CD4-positive, alpha-beta T cell treated with Interleukin-6 at 100 ng/mL for 8 hours (primary cell): ENCODE data around the gene NOP10.
A peak's percentile ranks its signal among the peaks of the same experiment; 100 is the strongest.
"Not testable (repeated sequence)": the region's sequence is repeated elsewhere in the genome, so short reads cannot be mapped to it uniquely, and the experiment has no call there.

ENCODE experiments used
- DNase-seq: peaks from one replicate; pipeline ENCODE4 v3.0.0-alpha.2; 2020; ENCODE audit warnings: mixed read lengths, low spot score

Gene NOP10

DNA sequence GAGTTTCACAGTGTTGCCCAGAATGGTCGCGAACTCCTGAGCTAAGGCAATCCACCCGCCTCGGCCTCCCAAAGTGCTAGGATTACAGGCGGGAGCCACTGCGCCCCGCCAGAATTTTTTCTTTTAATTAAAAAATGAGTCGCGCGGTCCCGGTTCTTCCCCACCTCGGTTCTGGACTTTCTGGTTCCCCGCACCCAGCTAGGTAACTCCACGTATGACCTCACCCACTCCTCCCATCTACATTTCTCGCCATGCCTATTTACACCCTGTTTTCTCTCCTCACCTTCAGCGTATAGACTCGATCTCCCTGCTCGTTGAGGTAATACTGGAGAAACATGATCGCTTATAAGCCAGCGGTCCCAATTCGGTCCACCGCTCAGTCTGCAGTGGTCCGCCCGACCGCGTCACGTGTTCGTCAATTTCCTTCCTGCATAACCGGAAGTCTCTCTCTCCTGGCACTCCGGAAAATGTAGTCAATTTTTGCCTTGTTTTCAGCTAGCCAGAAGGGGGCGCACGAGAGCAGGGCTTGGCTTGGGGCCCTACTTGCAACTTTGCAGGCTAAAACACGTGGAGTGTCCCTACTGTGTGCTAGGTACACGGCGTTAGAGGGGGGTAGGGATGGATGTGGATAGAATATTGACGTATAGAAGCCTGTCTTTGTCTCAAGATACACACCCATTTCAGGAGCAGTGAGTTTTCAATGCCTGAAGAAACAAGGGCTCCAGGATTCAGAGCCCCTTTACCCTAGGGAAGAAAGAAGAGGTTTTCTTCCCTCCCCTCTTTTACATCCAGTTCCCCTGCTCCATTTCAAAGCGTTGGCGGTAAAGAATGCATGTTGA is at the start of gene NOP10, which contains the start of gene NUTM1:
Gene NOP10, minus strand, starts transcription at position 400 of the 839 bp plus-strand sequence. Its CDS starts 63 bp downstream, at position 337.
Gene NUTM1, plus strand, starts transcription at position 579 of the 839 bp plus-strand sequence. CDS start 382 bp downstream, outside the sequence.
- peak; percentile 91 for DNase-seq

- not testable (repeated sequence) for DNase-seq
Observed at GRCh38 chr15:34389594-34390086, 46.7 kb upstream of the NOP10 start.

DNA sequence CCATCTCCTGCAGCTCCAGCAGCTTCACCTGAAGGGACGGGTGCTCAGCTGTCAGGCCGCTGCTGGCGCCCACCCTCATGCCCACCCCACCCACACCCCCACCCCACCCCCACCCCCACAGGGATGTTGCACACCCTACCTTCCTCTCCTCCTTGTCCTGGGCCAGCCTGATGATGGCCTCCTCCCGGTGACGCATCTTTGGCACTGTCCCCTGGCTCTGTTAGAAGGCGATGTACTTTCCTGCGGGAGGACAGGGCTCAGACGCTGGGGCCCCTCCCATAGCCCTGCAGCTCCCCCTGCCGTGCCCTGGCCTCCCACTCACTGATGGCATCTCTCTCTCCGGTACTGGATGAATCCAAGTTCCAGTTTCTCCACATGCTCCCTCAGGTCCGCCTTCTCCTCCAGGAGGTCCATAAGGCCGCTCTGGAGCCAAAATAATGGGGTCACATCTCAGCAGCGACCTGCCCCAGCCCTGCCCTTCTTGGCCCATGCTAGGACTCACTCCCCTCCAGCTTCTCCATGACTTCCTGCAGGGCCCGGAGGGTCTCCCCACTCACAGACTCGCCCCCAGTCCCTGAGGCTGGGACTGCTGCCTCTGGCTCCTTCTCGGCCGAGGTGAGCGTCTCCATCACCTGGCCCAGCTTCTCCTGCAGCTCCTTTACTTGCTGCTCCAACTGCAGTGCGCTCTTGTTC is 39.0 kb upstream of the NOP10 start:
- not testable (repeated sequence) for DNase-seq

DNA sequence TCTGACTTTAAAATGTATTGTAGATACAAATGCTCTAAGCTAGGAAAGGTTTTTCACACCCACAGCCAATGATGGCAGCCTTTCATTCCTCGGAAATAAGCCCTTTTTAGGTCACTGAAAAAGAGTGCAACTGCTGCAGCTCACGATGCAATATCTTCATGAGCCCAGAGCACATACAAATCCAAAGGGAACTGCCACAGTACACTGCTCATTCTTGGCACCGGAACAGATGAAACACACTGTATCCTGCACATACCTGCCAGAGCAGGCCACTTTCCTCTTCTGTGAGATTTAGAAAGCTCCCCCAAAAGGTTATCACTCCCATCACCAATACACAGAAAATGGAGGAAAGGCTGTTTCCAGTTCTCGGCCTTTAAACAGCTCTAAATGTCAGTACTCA is 37.6 kb upstream of the NOP10 start:
- not testable (repeated sequence) for DNase-seq

DNA sequence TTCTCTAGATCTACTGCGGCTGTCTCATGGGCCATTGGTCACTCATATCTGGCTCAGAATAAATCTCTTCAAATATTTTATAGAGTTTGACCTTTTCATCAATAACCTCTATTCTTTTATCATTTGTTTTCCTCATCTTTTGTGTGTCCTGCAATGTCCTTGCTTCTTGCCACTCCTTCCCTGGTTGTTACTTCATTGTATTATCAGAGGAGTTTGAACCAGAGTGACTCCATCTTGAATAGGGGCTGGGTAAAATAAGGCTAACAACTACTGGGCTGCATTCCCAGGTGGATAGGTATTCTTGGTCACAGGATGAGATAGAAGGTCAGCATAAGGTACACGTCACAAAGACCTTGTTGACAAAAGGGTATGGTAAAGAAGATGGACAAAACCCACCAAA is 33.9 kb upstream of the NOP10 start:
- DNase-seq = no peak

GRCh38 chr15:34375541-34375940 is 32.6 kb upstream of the NOP10 start:
- not testable (repeated sequence) for DNase-seq

DNA sequence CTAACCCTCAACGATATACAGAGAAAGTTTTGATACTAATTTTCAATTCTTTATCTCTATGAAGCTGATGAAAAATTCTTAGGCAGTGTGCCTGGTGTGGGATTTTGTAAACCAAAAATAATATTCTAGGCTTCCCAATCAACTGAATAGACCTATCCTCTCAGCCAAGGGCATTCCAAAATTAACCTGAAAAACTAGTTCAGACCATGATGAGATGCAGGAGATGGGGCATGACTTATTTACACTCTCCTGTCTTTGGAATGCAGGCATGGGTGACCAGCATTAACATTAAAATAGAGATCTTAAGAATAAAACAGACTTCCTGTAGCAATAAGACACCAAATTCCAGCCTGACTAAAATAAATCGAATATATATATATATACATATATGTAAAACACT is 31.9 kb upstream of the NOP10 start:
- DNase-seq = no peak

- no peak for DNase-seq
Observed at GRCh38 chr15:34373951-34374350, 31.0 kb upstream of the NOP10 start.

DNA sequence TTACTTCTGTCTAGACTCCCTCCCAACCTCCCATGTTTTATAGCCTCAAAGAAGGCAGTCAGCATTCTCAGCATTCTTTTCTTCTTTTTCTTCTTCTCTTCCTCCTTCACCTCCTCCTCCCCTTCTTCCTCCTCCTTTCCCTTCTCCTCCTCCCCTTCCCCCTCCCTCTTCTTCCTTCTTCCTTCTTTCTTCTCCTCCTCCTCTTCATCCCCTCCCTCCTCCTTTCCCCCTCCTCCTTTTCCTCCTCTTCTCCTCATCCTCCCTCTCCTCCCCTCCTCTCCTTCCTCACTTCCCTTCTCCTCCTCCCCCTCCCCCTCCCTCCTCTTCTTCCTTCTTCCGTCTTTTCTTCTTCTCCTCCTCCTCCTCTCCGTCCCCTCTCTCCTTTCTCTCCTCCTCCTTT is 27.7 kb upstream of the NOP10 start:
- no peak for DNase-seq

- no peak for DNase-seq
Observed at GRCh38 chr15:34370129-34370528, 27.2 kb upstream of the NOP10 start.

DNA sequence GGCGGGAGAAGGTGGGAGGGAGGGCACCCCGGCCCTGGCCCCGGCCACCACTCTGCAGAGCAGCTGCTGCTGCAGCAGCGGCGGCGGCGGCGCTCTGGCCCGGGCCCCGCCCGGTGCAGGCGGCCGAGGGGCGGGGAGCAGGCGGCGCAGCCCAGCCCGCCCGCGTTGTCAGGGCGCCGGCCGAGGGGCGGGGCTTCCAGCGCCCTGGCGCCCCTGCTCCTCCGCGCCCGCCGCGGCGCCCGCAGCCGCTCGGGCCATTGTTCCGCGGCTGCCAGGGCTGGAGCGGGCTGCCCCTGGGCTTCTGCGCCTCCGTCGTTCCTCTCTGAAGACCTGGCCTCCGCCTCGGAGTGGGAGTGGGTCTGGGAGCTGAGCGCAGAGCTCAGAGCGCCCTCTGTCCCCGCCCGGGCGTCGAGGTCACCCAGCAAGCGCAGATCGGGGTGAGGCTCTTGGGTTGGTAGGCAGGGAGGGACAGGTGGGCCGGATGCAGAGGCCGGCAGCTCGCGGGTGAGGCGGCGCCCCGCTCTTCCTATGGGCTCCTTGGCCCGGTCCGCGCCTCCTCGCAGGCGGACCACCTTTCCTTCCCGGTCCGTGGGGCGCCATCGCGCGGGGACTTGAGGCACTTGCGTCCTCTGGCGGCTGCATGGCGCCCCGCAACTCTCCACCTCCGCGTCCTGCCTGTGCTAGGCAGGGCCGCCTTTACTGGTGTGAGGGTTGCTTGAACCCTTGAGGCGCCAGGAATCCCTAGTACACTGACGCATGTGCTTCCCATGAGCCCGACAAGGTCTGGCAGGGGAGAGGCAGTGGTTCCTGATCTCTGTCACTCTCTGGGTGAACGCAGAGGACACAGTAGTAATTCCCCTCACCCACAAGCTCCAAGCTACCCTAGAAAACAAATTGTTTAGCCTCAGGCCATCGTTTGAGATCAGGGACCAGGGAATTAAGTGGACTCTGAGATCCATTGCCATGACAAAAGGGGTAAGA is 24.5 kb upstream of the NOP10 start, which contains the start of gene LPCAT4:
Gene LPCAT4, minus strand, starts transcription at position 96 of the 981 bp plus-strand sequence. CDS start 96 bp downstream, outside the sequence.
- DNase-seq = peak; percentile 92

GRCh38 chr15:34366271-34367065 is 23.5 kb upstream of the NOP10 start:
- peak; percentile 49 for DNase-seq

- no peak for DNase-seq
Observed at GRCh38 chr15:34365836-34366235, 22.9 kb upstream of the NOP10 start.

- DNase-seq = no peak
Observed at GRCh38 chr15:34365091-34365825, 22.3 kb upstream of the NOP10 start.

GRCh38 chr15:34364041-34364440 is 21.1 kb upstream of the NOP10 start:
- DNase-seq = no peak

- no peak for DNase-seq
Observed at GRCh38 chr15:34362047-34362773, 19.3 kb upstream of the NOP10 start.

DNA sequence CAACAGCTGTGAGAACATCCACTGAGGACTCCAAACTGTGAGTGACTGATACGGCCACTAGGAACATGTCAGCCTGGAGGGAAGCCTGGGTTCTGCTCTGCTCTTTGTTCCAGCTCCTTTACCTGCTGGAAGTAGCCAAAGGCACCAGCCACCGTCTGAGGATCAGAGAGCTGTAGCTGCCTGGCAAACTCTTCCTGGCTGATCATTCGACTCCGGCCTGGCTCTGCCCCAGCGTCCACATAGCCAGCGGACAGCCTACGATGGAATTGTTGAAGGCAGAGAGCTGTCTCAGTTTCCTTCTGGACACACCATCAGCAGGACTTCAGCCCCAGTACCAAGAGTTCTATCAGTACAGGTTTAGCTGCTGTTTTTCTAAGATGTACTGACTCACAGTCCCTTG is 18.3 kb upstream of the NOP10 start:
- no peak for DNase-seq

DNA sequence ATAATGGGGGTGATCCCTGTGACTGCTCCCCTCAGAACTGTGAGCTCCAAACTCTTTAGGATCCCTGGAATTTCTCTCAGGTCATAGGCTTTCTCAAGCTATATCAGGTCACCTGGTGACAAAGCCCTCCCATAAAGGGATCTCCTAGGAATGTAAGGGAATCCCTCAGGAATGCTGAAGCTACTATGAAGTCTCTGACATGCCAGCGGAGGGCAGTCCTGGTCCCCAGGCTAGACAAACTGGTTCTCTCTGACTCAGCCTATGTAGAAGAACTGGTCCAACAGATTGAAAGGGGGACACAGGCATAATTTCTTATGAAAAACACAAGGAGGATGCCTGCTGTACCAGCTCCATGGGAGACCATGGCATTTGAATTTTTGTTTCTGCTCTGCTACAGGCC is 17.4 kb upstream of the NOP10 start:
- DNase-seq = no peak

DNA sequence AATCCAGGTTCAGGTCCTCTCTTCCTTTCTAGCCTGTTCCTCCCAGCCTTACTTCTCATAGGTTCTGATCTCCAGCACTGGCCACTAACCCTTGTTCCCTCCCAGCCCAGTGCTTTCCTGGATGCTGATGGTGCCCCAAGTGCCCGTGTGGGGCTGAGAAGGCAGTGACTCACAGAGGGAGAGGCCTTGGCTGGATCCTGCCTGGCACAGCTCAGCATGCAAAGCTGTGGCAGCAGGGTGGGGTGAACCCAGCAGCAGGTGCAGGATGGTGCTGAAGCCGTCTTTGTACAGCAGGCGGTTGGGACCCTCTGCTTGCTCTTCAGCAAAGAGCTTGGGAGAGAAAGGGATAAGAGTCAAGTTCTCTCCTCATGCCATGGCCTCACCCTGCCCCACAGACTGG is 16.5 kb upstream of the NOP10 start:
- DNase-seq = no peak
